HG03175 (cell line): ENCODE results near the gene MICAL3.

Experiments used
- ATAC-seq: cut with Tn5 transposase; IDR thresholded peaks from one replicate; pipeline ENCODE4 v1.9.1; 2021; ENCODE audit warnings: mild to moderate bottlenecking, moderate library complexity; ENCODE audit not compliant: unreplicated experiment

The MICAL3 gene

GRCh38 chr22:17875631-17876030, 148.7 kb downstream of the MICAL3 start:
- ATAC-seq, result no peak

GRCh38 chr22:17875156-17875555, 149.2 kb downstream of the MICAL3 start:
- ATAC-seq, result no peak

- ATAC-seq, result no peak
Measured at GRCh38 chr22:17874231-17874905, 150.0 kb downstream of the MICAL3 start.

GRCh38 chr22:17873804-17874203, 150.6 kb downstream of the MICAL3 start:
- no peak for ATAC-seq

- ATAC-seq, result no peak
Measured at GRCh38 chr22:17873116-17873515, 151.2 kb downstream of the MICAL3 start.

DNA sequence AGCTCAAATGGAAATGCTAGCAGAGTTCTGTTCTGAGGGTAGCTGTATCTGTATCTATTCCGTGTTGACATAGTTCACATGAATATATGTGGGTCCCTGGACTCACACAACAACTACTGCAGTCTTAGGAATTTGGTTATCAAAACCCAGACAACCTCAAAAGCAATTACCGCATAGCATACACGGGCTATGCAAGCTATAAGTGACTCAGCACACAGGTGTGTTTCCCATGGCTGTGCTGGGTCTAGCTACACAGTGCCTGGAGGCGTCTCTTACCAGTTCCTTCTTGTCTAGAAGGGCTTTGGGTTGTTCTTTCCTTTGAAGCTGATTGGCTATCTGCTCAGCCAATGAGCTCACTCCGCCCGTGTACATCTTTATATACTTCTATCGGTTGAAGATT, 151.9 kb downstream of the MICAL3 start:
- ATAC-seq, result no peak

DNA sequence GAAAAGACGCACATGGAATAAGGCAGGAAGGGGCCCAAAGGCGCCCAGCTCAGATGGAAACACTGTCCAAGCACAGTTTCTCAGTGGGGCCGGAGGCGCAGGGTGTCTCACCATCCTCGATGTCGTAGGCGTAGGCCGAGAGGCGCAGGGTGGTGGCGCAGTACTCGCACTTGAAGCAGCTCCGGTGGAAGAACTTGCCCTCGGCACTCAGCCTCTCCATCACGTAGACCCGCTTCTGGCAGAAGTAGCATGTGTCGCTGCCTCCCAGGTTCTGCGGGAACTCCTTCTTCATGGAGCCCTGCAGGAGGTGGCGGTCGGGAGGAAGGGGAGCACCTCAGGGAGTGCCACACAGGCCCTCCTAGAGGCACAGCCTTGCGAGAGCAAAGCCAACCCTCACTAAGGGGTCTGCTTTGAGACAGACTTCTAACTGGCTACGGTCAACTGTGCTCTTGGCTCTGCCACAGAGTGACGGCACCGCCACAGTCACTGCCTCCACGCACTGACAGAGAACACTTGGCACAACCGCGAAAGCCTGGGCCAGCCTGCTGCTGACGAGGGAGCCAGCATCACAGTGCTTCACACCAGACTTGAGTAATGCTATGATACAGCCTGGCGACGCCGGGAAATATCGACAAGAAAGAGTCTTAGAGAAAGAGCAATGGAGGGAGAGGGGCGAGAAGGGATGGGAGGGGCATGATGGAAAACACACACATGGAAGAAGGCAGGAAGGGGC, 152.5 kb downstream of the MICAL3 start:
- ATAC-seq, result no peak

DNA sequence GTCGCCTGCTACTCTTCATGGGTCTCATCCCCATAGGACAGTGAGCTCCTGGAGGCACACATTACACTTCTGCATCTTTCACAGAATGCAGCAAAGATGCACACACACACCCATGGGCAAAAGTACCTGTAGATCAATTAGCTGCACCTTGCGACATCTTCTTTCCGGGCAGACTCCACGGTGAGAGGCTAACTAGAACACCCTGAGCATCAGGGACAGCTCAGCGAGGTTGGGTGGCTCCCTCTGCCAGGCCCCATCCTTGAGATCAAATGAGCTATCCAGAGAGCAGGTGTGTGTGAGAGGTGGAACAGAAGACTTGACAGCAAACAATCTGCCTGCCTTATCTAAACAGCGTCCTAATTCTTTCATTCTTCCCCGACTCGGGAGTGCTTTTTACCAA, 154.0 kb downstream of the MICAL3 start:
- ATAC-seq, result no peak

DNA sequence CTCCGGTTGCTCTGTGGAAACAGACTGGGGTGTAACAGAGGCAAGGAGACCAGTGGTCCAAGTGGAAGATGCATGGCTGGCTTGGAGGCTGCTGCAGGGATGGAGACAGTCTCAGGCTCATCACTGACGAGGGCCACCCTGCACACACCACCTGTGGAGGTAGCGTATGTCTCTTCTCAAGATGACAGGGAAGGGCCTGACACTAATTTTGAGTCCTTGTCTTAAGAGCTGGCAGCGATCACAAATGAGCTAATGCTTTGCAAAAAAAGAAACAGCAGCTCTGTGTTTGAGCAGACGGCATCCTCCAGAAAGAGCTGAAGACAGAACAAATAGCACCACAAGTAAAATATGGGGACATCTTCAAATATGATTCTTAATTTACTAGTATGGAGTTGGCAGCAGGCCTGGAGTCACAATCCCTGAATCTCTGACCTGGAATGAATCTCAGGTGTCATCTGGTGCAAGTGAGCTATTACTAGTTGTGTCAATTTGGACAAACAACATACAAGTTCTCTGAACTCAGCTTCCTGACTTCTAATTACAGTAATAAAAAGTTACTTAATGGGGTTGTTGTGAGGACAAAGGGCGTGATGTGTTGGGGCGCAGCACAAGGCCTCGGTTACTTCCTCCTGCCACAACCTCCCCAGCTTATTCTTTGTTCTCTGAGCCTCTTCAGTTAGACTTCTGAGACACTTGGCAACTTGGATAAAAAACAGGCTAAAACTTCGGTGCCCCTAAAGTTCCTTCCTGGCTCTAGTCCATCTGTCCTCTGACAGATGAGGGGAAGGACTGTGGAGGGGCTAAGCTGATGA, 154.9 kb downstream of the MICAL3 start:
- no peak for ATAC-seq

DNA sequence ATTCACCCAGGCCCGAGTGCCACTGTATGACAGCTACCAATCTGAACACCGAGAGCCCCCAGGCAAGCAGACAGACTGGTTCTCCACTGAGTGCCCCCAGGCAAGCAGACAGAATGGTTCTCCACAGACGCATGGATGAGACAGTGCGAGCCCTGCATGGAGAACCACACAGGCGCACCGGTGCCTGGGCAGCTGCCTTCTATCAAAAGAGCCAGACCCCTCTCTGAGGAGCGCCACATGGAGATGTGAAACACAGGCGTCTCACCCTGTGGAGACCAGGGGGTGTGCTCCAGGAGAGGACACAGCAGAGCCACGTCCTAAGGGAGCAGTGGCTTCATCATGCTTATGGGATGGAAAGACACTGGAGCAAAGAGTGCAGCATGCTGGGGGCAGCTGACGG, 155.6 kb downstream of the MICAL3 start:
- ATAC-seq, result no peak

DNA sequence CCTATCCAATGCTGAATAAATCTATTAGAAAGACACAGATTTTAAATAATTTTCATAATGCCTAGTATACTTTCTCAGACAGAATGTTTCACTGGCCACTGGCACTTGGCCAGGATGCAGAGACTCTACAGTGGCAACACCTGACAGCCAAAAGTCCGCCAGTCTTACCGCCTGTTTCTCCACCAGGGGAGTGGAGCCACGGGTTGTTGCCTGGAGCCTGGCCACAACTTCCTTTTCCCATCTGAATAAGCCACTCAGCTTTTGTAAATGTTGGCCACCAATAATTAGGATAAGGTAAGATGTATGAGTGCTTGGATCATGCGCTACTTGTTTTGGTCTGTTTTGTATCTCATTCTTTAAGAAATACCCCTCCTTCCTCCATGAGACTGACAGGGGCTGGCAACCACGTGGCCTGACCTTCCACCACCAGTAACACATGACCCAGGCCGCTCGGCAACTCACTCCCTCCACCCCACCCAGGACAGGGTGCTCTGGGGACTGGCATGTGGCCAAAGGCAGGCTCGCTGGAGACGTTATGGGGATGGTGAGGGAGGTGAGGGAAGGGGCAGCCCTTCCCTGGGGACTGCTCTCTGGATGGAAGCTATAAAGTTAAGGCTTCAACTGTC, 157.1 kb downstream of the MICAL3 start:
- ATAC-seq, result no peak

DNA sequence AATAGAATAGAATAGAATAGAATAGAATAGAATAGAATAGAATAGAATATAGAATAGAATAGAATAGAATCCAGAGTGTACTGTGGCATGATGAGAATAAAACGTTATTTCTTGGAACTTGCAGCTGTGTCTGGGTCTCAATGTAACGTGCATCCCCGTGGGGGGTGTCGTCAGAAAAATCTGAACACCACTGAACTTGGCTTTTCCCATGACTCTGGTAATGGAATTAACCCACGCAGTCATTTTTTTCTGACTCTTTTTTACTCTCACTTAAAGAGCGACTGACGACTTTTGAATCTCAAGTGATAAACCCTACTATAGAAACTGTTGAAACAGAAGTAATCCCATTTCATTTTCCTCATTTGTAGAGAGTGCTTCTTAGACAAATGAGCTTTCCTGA, 157.7 kb downstream of the MICAL3 start:
- no peak for ATAC-seq

DNA sequence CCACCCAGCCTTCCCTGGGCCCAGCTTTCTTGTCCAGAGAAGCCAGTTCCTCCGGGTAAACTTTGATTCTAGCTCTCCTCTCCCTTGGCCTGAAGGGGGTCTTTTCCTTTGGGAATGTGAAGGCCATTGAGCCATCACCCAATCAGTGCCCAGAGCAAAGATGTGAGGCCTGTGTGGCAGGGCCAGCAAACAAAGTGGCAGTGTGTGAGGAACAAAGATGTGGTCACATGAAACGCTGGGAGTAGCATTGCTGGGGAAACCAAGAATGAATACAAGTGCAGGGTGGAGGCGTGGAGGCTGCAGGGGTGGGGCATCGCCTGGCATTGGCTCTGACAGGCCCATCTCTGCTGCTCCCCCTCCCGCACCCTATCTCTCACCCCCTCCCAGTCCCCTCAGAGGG, 158.2 kb downstream of the MICAL3 start:
- no peak for ATAC-seq

DNA sequence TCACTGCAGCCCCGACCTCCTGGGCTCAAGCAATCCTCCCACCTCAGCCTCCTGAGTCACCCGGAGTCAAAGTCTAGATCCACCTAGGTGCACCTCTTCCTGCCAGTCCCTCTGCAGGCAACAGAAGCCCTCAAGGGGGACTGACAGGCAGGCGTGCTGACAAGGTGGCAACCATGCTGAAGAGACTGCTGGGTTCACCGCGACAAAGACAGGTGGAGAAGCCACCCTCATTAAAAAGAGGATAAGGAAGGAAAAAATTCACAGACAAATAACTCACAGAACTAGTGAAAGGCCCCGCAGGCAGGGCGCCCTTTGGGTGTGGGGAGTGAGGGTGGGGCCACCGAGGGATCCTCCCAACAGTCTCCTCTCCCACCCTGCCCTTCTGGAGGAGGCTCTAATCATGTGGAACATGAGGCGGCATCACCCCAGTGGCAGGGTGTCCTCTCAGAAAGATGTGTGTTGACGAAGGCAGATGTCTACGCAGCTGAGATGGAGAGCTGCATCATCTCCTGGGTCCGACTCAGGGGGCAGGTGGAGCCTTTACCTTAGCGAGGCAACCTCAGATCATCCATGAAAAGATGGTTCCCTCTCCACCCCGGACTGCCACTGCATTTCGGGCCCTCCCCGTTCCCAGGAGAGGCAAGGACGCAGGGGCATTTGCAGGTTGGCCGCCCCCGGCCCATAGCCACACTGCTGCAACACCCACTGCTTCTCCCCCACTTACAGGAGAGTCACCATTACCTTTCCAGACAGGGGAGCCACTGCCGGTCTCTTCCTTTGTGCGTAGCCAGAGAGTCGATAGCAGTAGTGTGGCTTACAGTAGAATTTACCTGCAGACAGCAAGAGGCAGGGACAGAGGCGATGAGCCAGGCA, 158.9 kb downstream of the MICAL3 start:
- no peak for ATAC-seq

GRCh38 chr22:17864398-17865182, 159.8 kb downstream of the MICAL3 start:
- no peak for ATAC-seq

DNA sequence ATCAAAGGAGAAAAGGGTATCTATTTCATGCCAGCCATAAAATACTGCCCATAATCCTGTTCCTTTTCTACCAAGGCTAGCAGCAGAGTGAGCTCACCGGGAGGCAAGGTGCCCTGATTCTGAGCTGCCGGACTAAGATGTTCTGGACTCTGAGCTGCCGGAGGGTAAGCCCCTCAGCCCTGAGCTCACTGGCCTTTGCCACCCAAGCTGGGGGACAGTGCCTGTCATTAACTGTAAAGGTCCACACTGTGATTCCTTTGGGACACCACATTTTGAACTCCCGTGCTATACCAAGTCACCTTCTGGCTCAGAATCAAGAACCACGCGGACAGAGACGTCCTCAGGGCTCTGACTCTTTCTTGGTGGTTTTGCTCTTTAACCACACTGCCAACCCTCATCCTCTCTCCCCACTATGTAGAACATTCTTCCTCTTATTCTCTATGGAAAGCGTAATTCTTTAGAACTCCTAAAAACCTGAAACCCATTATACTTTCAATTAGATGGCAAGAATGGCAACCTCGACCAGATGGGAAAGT, 161.6 kb downstream of the MICAL3 start:
- no peak for ATAC-seq

- no peak for ATAC-seq
Measured at GRCh38 chr22:17861909-17862308, 162.5 kb downstream of the MICAL3 start.

- ATAC-seq, result no peak
Measured at GRCh38 chr22:17860220-17860965, 164.0 kb downstream of the MICAL3 start.

GRCh38 chr22:17858033-17858432, 166.3 kb downstream of the MICAL3 start:
- ATAC-seq, result no peak
